GM23248 (cell line): ENCODE results near the gene ADAM17. TPM values are rescaled to one million over a fixed set of nuclear protein-coding genes. Genes with fewer than 3 reads are reported as not detected.

Source experiments
- DNase-seq: peaks from one replicate; pipeline ENCODE4 v3.0.0-alpha.2; 2015
- H2AFZ ChIP-seq: fragments of 200-600 bp; sonication (generic); 2 replicates; pipeline ENCODE4 v1.6.1; 2016; ENCODE audit warnings: antibody characterized with exemption
- H3F3A ChIP-seq: fragments of 200-600 bp; sonication (generic); 2 replicates; pipeline ENCODE4 v1.6.1; 2016; ENCODE audit warnings: mild to moderate bottlenecking, antibody characterized with exemption, mixed run types; ENCODE audit not compliant: insufficient read depth
- H3K27ac ChIP-seq: fragments of 200-600 bp; sonication (generic); 2 replicates; pipeline ENCODE4 v1.5.1; 2016; ENCODE audit warnings: mild to moderate bottlenecking
- H3K27me3 ChIP-seq: fragments of 200-600 bp; sonication (generic); replicated peaks from 2 replicates; pipeline ENCODE4 v1.6.1; 2016; ENCODE audit warnings: mild to moderate bottlenecking; ENCODE audit not compliant: insufficient read depth
- H3K36me3 ChIP-seq: fragments of 200-600 bp; sonication (generic); 2 replicates; pipeline ENCODE4 v1.6.1; 2016; ENCODE audit warnings: low read depth, mild to moderate bottlenecking
- H3K4me1 ChIP-seq: fragments of 200-600 bp; sonication (generic); 2 replicates; pipeline ENCODE4 v1.6.1; 2016; ENCODE audit warnings: mild to moderate bottlenecking; ENCODE audit not compliant: insufficient read depth
- H3K4me2 ChIP-seq: fragments of 200-600 bp; sonication (generic); one replicate; pipeline ENCODE4 v1.6.1; 2016; ENCODE audit warnings: mild to moderate bottlenecking; ENCODE audit not compliant: unreplicated experiment
- H3K4me3 ChIP-seq: fragments of 200-600 bp; sonication (generic); 2 replicates; pipeline ENCODE4 v1.5.1; 2016; ENCODE audit warnings: mild to moderate bottlenecking
- H3K79me2 ChIP-seq: fragments of 200-600 bp; sonication (generic); 2 replicates; pipeline ENCODE4 v1.6.1; 2016; ENCODE audit warnings: mild to moderate bottlenecking; ENCODE audit not compliant: insufficient read depth
- H3K9ac ChIP-seq: fragments of 200-600 bp; sonication (generic); 2 replicates; pipeline ENCODE4 v1.6.1; 2016; ENCODE audit warnings: mild to moderate bottlenecking
- H3K9me2 ChIP-seq: fragments of 200-600 bp; sonication (generic); 2 replicates; pipeline ENCODE4 v1.6.1; 2016; ENCODE audit warnings: mixed run types, mild to moderate bottlenecking, moderate library complexity; ENCODE audit not compliant: insufficient read depth
- H3K9me3 ChIP-seq: fragments of 200-600 bp; sonication (generic); one replicate; pipeline ENCODE4 v1.6.1; 2017; ENCODE audit warnings: low read depth
- H4K20me1 ChIP-seq: fragments of 200-600 bp; sonication (generic); 2 replicates; pipeline ENCODE4 v1.6.0; 2016; ENCODE audit not compliant: insufficient read depth
- EZH2 ChIP-seq: fragments of 200-600 bp; sonication (generic); IDR thresholded peaks from 2 replicates; pipeline ENCODE4 v1.6.1; 2018; ENCODE audit warnings: antibody characterized with exemption, mild to moderate bottlenecking; ENCODE audit not compliant: insufficient read depth, poor library complexity, severe bottlenecking
- EZH2phosphoT487 ChIP-seq: fragments of 200-600 bp; sonication (generic); IDR thresholded peaks from 2 replicates; pipeline ENCODE4 v1.6.1; 2018; ENCODE audit warnings: antibody characterized with exemption, moderate library complexity, mild to moderate bottlenecking, low read depth; ENCODE audit not compliant: insufficient read depth
- WGBS, 2 experiments: methylation state at CpG; one replicate each; pipeline ENCODE4 v1.1.6; 2015 to 2017; ENCODE audit warnings: low lambda C conversion rate in 2 of 2, low coverage in 1 of 2; ENCODE audit errors: missing lambda C conversion rate in 2 of 2; 5-methylcytosine and 5-hydroxymethylcytosine counted together
- in situ Hi-C: fragments of 300-500 bp; cut with MboI; formaldehyde crosslinking; loops from 2 replicates; pipeline ENCODE4 v1.15.0; 2020
- polyA plus RNA-seq: library from polyadenylated mRNA; unstranded; fragments of >200 nt; fragmentation: Nextera tagmentation; extraction: Ambion mirVana; gene quantifications from 2 replicates; pipeline ENCODE4 v1.2.1, GENCODE V29; 2016
- total RNA-seq: library from RNA; depleted of rRNA; stranded (reverse); fragments of >200 nt; shearing (Covaris generic); gene quantifications from 2 replicates; pipeline ENCODE4 v1.2.3, GENCODE V29; 2014

ADAM17 gene
- total and polyA plus RNA-seq, 2 experiments from 2014 or later = 20.9 to 31.8 TPM

DNA sequence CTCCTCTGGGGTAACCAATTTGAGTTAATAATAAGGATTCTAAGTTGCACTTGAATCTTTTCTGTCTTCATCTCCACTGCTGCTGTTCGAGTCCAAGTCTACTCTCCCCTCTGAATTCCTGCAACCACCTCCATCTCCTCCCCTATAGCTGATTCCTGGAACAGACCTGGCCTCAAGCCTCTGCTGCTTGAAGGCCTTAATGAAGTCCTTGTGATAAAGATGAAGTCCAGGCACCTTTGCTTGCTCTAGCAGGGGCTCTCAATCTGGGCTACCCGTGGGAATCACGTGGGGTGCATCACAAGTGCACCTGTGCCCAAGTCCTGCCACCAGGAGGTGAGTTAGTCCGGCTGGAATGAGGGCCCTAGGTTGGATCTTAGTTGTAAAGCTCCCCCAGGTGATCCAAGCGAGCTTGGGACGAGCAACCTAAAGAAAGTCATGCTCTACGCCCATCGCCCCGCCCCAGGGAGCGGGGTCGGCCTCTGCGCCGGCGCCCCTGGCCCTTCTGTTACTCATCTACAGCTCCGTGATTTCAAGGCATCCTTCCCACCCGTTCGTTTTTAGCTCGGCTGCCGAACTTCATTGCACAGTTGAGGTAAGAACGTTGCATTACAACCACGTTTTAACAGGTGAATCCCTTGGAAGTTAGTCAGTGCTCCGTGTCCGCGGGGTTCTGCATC, 82.2 kb downstream of the ADAM17 start:
- Histone ChIP-seq H3K9me2 (no peaks in the 10 kb centered on the region), H3F3A (peaks cover 18% of the 10 kb centered on the region), H3K9me3 (no peaks in the 10 kb centered on the region), H3K4me1 (peaks cover 16% of the 10 kb centered on the region), H3K27me3 (no peaks in the 10 kb centered on the region), H3K4me2 (peak overlapping the region; percentile 69), H4K20me1 (no peaks in the 10 kb centered on the region), H3K4me3 (peak overlapping the region; percentile 90), H2AFZ (peak overlapping the region; percentile 87), H3K36me3 (peaks cover 9% of the 10 kb centered on the region; the same call in 1 of the 2 replicates), H3K9ac (peak overlapping the region; percentile 95), H3K27ac (no peak overlapping the region), H3K79me2 (peaks cover 33% of the 10 kb centered on the region)
- 43 to 45% methylated on average over 24 of the region's 24 CpGs for WGBS, 2 experiments
- in situ Hi-C loops = no loop called here
- DNase-seq = no peak
- TF ChIP-seq EZH2phosphoT487 (no peak), EZH2 (no peak)

DNA sequence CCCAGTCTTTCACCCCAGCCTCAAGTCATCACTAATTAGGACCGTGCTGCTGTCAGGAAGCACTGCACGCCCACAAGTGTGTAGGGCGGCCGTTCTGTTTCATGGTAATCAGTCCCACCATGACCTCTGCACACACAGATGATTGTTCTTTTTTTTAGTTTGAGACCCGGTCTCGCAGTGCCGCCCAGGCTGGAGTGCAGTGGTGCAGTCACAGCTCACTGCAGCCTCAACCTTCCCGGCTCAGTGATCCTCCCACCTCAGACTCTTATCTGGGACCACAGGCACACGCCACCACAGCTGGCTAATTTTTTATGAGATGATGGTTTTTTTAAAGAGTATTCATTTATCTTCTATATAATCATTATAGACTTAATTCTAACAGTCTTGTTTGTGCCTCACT, 83.1 kb downstream of the ADAM17 start:
- in situ Hi-C loops = no loop called here
- H3K4me3 ChIP-seq = no peak overlapping the region

DNA sequence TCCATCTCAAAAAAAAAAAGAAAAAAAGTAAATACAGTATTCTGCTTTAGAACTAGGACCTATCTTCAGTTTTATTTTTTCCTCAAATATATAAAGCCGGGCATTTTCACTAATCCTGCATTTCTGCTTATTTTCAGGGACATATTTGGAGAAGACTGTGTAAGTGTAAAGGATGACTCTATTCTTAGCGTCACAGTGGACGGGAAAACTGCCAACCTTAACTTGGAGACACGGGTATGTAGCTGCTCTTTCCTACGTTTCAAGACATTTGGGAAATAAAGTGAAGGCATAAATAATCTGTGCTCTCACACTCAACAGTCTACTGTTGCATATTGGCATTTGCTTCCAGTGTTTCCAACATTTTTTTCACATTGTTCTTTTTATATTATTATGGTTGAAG, 84.4 kb downstream of the ADAM17 start:
- in situ Hi-C loops = no loop called here
- no peaks in the 10 kb centered on the region for H4K20me1 ChIP-seq
- H3K27me3 ChIP-seq = no peaks in the 10 kb centered on the region
- peaks cover 8% of the 10 kb centered on the region for H3K4me1 ChIP-seq
- no peaks in the 10 kb centered on the region for H3K9me2 ChIP-seq
- no peak overlapping the region for H3K4me3 ChIP-seq
- peaks cover 18% of the 10 kb centered on the region for H3F3A ChIP-seq
- TF ChIP-seq EZH2 (no peak), EZH2phosphoT487 (no peak)
- H3K79me2 ChIP-seq = peaks cover 11% of the 10 kb centered on the region
- no peak overlapping the region for H3K27ac ChIP-seq
- no peak overlapping the region for H3K4me2 ChIP-seq
- no peak for DNase-seq
- no peak overlapping the region for H3K9ac ChIP-seq
- H2AFZ ChIP-seq = no peak overlapping the region
- no peaks in the 10 kb centered on the region for H3K9me3 ChIP-seq
- 89 to 93% methylated on average over 5 of the region's 5 CpGs for WGBS, 2 experiments
- H3K36me3 ChIP-seq = peaks cover 9% of the 10 kb centered on the region; the same call in 1 of the 2 replicates

More for the DNA sequence above, 83.1 kb downstream of the ADAM17 start:
- peaks cover 16% of the 10 kb centered on the region for H3K4me1 ChIP-seq
- H3K79me2 ChIP-seq = peaks cover 24% of the 10 kb centered on the region
- no peak overlapping the region for H2AFZ ChIP-seq
- no peak for DNase-seq
- no peak overlapping the region for H3K9ac ChIP-seq
- peaks cover 9% of the 10 kb centered on the region; the same call in 1 of the 2 replicates for H3K36me3 ChIP-seq
- 96 to 98% methylated on average over 9 of the region's 9 CpGs for WGBS, 2 experiments
- no peaks in the 10 kb centered on the region for H3K9me3 ChIP-seq
- TF ChIP-seq EZH2phosphoT487 (no peak), EZH2 (no peak)
- no peak overlapping the region for H3K4me2 ChIP-seq
- H3K27me3 ChIP-seq = no peaks in the 10 kb centered on the region
- H3K9me2 ChIP-seq = no peaks in the 10 kb centered on the region
- H3K27ac ChIP-seq = no peak overlapping the region
- H3F3A ChIP-seq = peaks cover 18% of the 10 kb centered on the region
- no peaks in the 10 kb centered on the region for H4K20me1 ChIP-seq

DNA sequence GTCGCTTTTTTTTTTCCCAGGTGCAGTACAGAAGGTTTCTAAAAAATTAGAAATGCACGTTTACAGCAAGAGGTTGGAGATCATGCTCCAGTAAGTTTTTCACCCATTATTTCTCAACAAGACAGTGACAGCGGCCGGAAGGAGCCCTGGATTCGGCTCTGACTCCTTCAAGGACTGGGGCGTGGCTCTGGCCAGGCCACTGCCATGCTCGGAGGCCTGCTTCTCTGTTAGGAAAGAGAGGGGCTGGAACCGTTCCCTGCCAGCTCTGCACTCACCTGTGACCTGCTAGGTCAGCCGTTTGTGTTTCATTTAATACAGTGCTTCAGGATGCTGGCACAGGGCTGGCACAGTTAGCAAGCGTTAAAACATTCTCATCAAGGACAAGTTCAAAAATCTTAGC, 87.9 kb downstream of the ADAM17 start:
- H3K4me2 ChIP-seq = no peak overlapping the region
- H3K36me3 ChIP-seq = peaks cover 3% of the 10 kb centered on the region; the same call in 1 of the 2 replicates
- WGBS, 2 experiments = 80 to 85% methylated on average over 10 of the region's 10 CpGs
- no peaks in the 10 kb centered on the region for H3K9me3 ChIP-seq
- H3K4me3 ChIP-seq = no peak overlapping the region
- H3K9me2 ChIP-seq = no peaks in the 10 kb centered on the region
- H3K4me1 ChIP-seq = no peaks in the 10 kb centered on the region
- no peak for TF ChIP-seq EZH2
- no peak for TF ChIP-seq EZH2phosphoT487
- H3F3A ChIP-seq = peaks cover 3% of the 10 kb centered on the region; the same call in 1 of the 2 replicates
- in situ Hi-C loops = no loop called here
- no peaks in the 10 kb centered on the region for H4K20me1 ChIP-seq
- H2AFZ ChIP-seq = no peak overlapping the region
- no peaks in the 10 kb centered on the region for H3K79me2 ChIP-seq
- no peak overlapping the region for H3K9ac ChIP-seq
- no peak overlapping the region for H3K27ac ChIP-seq
- no peak for DNase-seq
- no peaks in the 10 kb centered on the region for H3K27me3 ChIP-seq
